ENCODE results near the gene SLC13A5.

SLC13A5 gene

GRCh38 chr17:6639586-6640535, 73.3 kb downstream of the SLC13A5 start:
- peak overlapping the region; percentile 96 for H3K4me3 ChIP-seq (ENCODE audit: low read depth, low read length)
- TF ChIP-seq CTCF (IDR thresholded peaks at IDR 0.05; ENCODE audit: insufficient read depth, low read depth, low read length, missing control alignments), result no peak
- peak; percentile 46 for DNase-seq (ENCODE audit: low read depth)

- no peak for DNase-seq (ENCODE audit: low read depth)
- peak overlapping the region; percentile 96 for H3K4me3 ChIP-seq (ENCODE audit: low read depth, low read length)
- TF ChIP-seq CTCF (IDR thresholded peaks at IDR 0.05; ENCODE audit: insufficient read depth, low read depth, low read length, missing control alignments), result no peak
Observed at GRCh38 chr17:6639014-6639585, 74.1 kb downstream of the SLC13A5 start.

GRCh38 chr17:6638046-6638908, 74.9 kb downstream of the SLC13A5 start:
- no peak for TF ChIP-seq CTCF (IDR thresholded peaks at IDR 0.05; ENCODE audit: insufficient read depth, low read depth, low read length, missing control alignments)
- no peak for DNase-seq (ENCODE audit: low read depth)
- H3K4me3 ChIP-seq (ENCODE audit: low read depth, low read length), result no peak overlapping the region

DNA sequence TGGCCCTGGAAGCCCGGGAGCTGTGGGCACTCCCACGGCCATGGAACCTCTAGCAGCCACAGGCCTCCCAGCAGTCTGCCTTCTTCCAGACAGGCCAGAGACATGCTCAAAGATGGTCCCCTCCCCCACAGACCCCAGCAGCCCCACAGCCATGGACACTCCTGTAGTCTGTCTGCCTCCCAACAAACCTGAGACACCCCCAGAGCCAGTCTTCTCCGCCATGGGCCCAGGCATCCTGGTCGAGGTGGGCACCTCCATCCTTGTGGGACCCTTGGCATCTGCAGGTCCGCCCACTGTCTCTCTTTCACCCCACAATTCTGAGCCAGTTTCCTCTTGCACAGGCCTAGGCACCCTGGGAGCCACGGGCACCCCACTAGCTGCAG, 75.7 kb downstream of the SLC13A5 start:
- no peak overlapping the region for H3K4me3 ChIP-seq (ENCODE audit: low read depth, low read length)
- no peak for TF ChIP-seq CTCF (IDR thresholded peaks at IDR 0.05; ENCODE audit: insufficient read depth, low read depth, low read length, missing control alignments)
- no peak for DNase-seq (ENCODE audit: low read depth)

- no peak for TF ChIP-seq CTCF (IDR thresholded peaks at IDR 0.05; ENCODE audit: insufficient read depth, low read depth, low read length, missing control alignments)
- no peak overlapping the region for H3K4me3 ChIP-seq (ENCODE audit: low read depth, low read length)
- no peak for DNase-seq (ENCODE audit: low read depth)
Observed at GRCh38 chr17:6636616-6637457, 76.3 kb downstream of the SLC13A5 start.

DNA sequence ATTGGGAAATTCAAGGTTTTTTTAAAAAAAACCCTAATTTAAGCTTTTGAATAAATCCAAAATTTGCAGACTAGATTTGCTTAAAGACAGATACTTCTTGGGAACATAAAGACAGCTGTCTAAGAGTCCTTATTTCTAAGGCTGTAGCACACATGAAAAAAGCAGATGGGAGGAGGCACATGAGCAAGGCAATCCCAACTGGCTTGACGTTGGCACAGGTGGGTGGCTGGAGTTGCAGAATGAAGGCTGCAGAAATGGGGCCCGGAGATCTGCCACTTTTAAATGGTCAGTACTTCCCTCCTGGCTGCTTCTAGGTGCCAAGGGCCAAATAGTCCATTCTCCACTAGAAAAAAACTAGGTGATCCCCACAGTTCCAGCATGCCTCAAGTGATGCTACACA, 77.1 kb downstream of the SLC13A5 start:
- no peak for TF ChIP-seq CTCF (IDR thresholded peaks at IDR 0.05; ENCODE audit: insufficient read depth, low read depth, low read length, missing control alignments)
- H3K4me3 ChIP-seq (ENCODE audit: low read depth, low read length), result no peak overlapping the region
- DNase-seq (ENCODE audit: low read depth), result no peak
